Parathyroid adenoma (tissue), 2 donors: ENCODE measurements around the gene ZNF84.

ENCODE experiments used
- H2AFZ ChIP-seq: fragments of 300-600 bp; sonication (generic); one replicate; pipeline ENCODE4 v1.7.0; 2017; ENCODE audit warnings: antibody characterized with exemption, mild to moderate bottlenecking
- H3K27ac ChIP-seq: fragments of 300-600 bp; sonication (generic); one replicate; pipeline ENCODE4 v1.7.0; 2017
- H3K27me3 ChIP-seq: fragments of 300-600 bp; sonication (generic); one replicate; pipeline ENCODE4 v1.7.0; 2017; ENCODE audit warnings: low read length; ENCODE audit not compliant: control insufficient read depth, insufficient read depth
- H3K36me3 ChIP-seq: fragments of 300-600 bp; sonication (generic); one replicate; pipeline ENCODE4 v1.7.0; 2017; ENCODE audit warnings: low read length; ENCODE audit not compliant: control insufficient read depth, insufficient read depth
- H3K4me1 ChIP-seq: fragments of 300-600 bp; sonication (generic); one replicate; pipeline ENCODE4 v1.7.0; 2017; ENCODE audit warnings: control low read depth
- H3K4me2 ChIP-seq: fragments of 300-600 bp; sonication (generic); one replicate; pipeline ENCODE4 v1.7.0; 2017; ENCODE audit warnings: low read length
- H3K4me3 ChIP-seq: fragments of 300-600 bp; sonication (generic); one replicate; pipeline ENCODE4 v1.7.0; 2017; ENCODE audit warnings: low read depth, low read length
- H3K79me2 ChIP-seq: fragments of 300-600 bp; sonication (generic); one replicate; pipeline ENCODE4 v1.7.0; 2017; ENCODE audit warnings: control low read depth
- H3K9ac ChIP-seq: fragments of 300-600 bp; sonication (generic); one replicate; pipeline ENCODE4 v1.7.0; 2017; ENCODE audit warnings: mild to moderate bottlenecking
- H3K9me3 ChIP-seq: fragments of 300-600 bp; sonication (generic); one replicate; pipeline ENCODE4 v1.7.0; 2017; ENCODE audit warnings: low read length; ENCODE audit not compliant: control insufficient read depth
- TF ChIP-seq, protein P1 (sequence below): fragments of 300-600 bp; sonication (generic); IDR thresholded peaks from one replicate; pipeline ENCODE4 v1.7.0; 2017; ENCODE audit warnings: antibody characterized with exemption, mild to moderate bottlenecking
- donor health status: primary hyperparathyroidism.

The ZNF84 gene

DNA sequence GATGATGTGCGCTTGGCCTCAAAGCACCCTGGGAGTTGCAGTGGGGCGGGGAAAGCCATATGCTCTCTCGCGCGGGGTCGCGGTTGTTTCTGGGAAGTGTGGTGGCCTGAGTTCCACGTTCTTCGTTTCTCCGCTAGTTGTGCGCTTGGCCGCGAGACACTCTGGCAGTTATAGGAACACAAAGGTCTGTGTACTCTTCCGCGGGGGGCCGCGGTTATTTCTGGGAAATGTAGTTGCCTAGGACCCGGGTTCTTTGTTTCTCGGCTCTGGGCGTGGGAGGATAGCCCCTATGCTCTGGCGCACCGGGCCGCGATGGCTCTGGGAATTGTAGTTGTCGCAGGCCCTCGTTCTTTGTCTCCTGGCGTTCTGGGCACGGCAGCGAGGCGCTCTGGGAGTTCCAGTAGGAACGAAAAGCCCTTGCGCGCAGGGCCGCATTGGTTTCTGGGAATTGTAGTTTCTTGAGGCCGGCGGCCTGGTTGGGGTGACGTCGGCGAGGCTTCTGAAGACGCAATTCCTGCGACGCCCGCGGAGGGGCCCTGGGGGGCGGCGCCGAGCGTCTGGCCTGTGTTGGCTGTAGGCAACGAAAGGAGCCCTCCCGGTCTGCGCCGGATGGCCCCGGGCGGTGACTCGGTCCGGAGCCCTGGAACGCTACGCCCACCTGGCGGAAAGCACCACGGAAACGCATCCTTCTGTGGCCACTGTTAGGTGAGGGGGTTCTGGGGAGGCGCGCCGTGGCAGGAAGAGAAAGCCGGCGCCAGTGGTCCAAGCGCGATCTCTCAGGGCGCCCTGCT lies 43.3 kb downstream of the ZNF84 start, which contains the start of gene ZNF140:
TSS of gene ZNF140 (plus strand) at position 556 of the 791 bp plus-strand sequence. CDS start 398 bp downstream, outside the sequence.
- Histone ChIP-seq H3K4me2 (peak within 1 kb of the TSS; percentile 70), H3K79me2 (no peaks in the 10 kb centered on the region), H3K9me3 (no peaks in the 10 kb centered on the region), H3K27ac (peak within 1 kb of the TSS; percentile 97), H3K9ac (peak within 1 kb of the TSS; percentile 64), H3K4me3 (peak within 1 kb of the TSS; percentile 76), H3K4me1 (peaks cover 5% of the 10 kb centered on the region), H3K27me3 (no peaks in the 10 kb centered on the region), H3K36me3 (no peaks in the 10 kb centered on the region), H2AFZ (peak within 1 kb of the TSS; percentile 94)
- TF ChIP-seq, protein P1, sequence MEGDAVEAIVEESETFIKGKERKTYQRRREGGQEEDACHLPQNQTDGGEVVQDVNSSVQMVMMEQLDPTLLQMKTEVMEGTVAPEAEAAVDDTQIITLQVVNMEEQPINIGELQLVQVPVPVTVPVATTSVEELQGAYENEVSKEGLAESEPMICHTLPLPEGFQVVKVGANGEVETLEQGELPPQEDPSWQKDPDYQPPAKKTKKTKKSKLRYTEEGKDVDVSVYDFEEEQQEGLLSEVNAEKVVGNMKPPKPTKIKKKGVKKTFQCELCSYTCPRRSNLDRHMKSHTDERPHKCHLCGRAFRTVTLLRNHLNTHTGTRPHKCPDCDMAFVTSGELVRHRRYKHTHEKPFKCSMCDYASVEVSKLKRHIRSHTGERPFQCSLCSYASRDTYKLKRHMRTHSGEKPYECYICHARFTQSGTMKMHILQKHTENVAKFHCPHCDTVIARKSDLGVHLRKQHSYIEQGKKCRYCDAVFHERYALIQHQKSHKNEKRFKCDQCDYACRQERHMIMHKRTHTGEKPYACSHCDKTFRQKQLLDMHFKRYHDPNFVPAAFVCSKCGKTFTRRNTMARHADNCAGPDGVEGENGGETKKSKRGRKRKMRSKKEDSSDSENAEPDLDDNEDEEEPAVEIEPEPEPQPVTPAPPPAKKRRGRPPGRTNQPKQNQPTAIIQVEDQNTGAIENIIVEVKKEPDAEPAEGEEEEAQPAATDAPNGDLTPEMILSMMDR, result peak; percentile 33

DNA sequence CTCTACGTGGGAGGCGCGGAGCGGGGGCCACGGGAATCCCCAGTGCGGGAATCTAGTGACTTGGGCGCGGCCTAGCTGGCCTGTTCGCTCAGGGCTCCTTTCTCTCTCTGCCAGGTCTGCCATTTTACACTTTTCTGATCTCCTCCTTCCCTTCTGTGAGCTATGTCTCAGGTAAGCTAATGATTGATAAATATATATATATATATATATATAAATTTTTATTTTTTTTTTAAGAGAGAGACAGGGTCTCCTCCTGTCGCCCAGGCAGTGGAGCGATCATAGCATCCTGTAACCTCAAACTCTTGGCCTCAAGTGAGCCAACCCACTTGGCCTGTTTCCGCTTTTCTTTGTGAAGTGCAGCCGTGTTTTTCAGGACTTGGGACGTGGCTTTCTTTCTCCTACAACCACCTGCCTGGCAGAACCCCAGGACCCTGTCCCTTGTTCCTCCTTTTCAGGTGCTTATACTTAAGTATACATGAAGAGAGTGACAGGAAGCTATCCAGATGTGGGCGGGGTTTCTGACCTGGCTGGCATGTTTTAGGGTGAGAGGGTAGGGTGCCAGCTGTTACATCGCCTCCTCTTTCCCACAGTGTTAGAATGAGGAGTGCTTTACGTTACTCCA lies 44.0 kb downstream of the ZNF84 start:
- no peaks in the 10 kb centered on the region for H3K36me3 ChIP-seq
- no peaks in the 10 kb centered on the region for H3K27me3 ChIP-seq
- no peaks in the 10 kb centered on the region for H3K9me3 ChIP-seq
- peak overlapping the region; percentile 97 for H3K27ac ChIP-seq
- H3K79me2 ChIP-seq, result no peaks in the 10 kb centered on the region
- H3K4me1 ChIP-seq, result peaks cover 5% of the 10 kb centered on the region
- H3K4me3 ChIP-seq, result peak overlapping the region; percentile 76
- H2AFZ ChIP-seq, result peak overlapping the region; percentile 94
- H3K4me2 ChIP-seq, result peak overlapping the region; percentile 70
- H3K9ac ChIP-seq, result peak overlapping the region; percentile 64
- TF ChIP-seq, protein P1, result no peak

DNA sequence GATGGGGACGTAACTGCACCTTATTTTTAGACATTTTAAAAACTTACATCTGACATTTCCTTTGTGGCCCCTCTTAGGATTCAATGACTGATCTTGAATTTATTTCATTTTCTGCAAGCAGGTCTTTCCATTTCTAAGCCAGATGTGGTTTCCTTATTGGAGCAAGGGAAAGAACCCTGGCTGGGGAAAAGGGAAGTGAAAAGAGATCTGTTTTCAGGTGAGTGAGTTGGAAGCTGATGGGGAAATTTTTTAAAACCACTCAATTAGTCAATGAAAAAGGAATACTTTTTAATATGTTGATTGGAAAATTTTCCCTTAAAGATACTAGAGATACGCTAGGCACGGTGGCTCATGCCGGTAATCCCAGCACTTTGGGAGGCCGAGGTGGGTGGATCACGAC lies 46.0 kb downstream of the ZNF84 start:
- H3K4me3 ChIP-seq, result no peak overlapping the region
- H3K4me1 ChIP-seq, result peaks cover 5% of the 10 kb centered on the region
- H3K27ac ChIP-seq, result no peak overlapping the region
- no peaks in the 10 kb centered on the region for H3K79me2 ChIP-seq
- H3K27me3 ChIP-seq, result no peaks in the 10 kb centered on the region
- no peak overlapping the region for H3K9ac ChIP-seq
- no peak overlapping the region for H2AFZ ChIP-seq
- TF ChIP-seq, protein P1, result no peak
- H3K9me3 ChIP-seq, result no peaks in the 10 kb centered on the region
- no peaks in the 10 kb centered on the region for H3K36me3 ChIP-seq
- no peak overlapping the region for H3K4me2 ChIP-seq

DNA sequence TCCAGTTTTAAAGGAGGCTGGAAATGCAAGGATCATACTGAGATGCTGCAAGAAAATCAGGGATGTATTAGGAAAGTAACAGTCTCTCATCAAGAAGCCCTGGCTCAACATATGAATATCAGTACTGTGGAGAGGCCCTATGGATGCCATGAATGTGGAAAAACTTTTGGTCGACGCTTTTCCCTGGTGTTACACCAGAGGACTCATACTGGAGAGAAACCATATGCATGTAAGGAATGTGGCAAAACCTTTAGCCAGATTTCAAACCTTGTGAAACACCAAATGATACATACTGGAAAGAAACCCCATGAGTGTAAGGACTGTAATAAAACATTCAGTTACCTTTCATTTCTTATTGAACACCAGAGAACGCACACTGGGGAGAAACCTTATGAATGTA lies 68.3 kb downstream of the ZNF84 start:
- no peak overlapping the region for H2AFZ ChIP-seq
- no peaks in the 10 kb centered on the region for H3K79me2 ChIP-seq
- H3K27me3 ChIP-seq, result no peaks in the 10 kb centered on the region
- peaks cover 35% of the 10 kb centered on the region for H3K9me3 ChIP-seq
- peaks cover 58% of the 10 kb centered on the region for H3K36me3 ChIP-seq
- no peak overlapping the region for H3K4me2 ChIP-seq
- no peak overlapping the region for H3K9ac ChIP-seq
- H3K27ac ChIP-seq, result no peak overlapping the region
- H3K4me1 ChIP-seq, result no peaks in the 10 kb centered on the region
- TF ChIP-seq, protein P1, result no peak
- no peak overlapping the region for H3K4me3 ChIP-seq
